ENCODE results near the gene DVL3.
"Not testable (repeated sequence)": the region's sequence is repeated elsewhere in the genome, so short reads cannot be mapped to it uniquely, and the experiment has no call there.

The DVL3 gene

DNA sequence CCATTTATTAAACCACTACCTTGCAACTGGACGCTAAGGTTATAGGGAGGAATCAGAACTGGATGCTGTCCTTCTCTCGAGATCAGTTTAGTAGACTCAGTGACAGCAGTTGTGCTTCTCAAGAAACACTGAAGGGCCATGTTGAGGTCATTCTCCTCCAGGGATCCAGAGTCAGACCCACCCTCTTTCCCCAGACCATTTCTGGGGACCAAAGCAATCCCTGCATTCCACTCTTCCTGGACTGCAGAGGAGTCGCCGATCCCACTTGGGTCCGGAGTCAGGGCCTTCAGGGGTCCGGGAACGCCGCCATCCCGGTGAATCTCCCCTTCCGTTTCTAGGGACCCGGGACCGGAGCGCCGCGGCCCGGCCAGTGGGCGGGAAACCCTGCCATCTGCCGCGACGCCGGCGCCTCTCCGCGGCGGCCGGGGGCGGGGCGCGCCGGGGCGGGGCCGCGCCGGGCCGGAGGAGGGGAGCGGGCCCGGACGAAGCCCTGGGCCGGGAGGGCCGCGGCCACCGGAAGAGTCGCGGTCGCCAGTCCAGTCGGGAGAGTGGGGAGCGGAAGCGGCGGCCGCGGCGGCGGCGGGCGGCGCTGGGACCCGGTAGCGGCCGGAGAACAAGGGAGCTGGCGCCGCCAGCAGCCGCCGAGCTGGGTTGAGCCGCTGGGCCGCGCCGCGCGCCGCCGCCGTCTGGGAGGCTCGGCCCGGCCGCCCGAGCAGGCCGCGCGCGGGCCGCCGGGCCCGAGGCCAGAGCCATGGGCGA, at the start of gene DVL3:
Gene DVL3 (plus strand): TSS at position 493 of the 759 bp plus-strand sequence. CDS start 259 bp downstream, at position 752.
- peak; percentile 79 for DNase-seq

DNA sequence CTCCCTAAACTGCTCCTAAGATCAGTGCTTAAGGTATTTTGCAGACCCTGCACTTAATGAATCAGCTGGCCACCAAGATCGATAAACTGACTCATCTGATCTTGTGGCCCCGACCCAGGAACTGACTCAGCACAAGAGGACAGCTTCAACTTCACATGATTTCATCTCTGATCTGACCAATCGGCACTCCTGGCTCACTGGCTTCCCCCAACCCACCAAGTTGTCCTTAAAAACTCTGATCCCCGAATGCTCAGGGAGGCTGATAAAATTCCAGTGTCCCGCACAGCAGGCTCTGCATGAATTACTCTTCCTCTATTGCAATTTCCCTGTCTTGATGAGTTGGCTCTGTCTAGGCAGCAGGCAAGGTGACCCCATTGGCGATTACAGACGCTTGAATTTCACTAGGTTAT, 44.9 kb upstream of the DVL3 start:
- no peak for DNase-seq

DNA sequence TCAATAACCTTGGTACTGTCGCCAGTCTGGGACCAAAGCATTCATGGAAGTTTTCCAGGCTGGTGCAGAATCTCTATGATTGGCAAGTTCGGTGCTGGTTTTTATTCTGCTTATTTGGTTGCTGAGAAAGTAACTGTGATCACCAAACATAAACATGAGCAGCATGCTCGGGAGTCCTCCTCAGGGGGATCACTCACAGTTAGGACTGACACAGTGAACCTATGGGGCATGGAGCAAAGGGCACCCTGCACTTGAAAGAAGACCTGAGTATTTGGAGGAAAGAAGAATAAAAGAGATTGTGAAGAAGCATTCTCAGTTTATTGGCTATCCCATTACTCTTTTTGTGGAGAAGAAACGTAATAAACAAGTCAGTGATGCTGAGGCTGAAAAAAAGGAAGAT, 39.2 kb upstream of the DVL3 start:
- DNase-seq, result no peak

DNA sequence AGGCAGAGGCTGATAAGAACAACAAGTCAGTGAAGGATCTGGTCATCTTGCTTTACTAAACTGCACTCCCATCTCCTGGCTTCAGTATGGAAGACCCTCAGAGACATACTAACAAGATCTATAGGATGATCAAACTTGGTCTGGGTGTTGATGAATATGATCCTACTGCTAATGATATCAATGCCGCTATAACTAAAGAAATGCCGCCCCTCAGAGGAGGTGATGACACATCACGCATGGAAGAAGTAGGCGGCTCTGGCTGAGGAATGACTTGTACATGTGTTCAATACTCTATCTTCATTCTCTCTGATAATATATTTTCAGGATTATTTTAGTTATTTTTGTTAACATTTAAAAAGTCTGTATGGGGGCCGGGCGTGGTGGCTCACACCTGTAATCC, 37.5 kb upstream of the DVL3 start:
- no peak for DNase-seq

DNA sequence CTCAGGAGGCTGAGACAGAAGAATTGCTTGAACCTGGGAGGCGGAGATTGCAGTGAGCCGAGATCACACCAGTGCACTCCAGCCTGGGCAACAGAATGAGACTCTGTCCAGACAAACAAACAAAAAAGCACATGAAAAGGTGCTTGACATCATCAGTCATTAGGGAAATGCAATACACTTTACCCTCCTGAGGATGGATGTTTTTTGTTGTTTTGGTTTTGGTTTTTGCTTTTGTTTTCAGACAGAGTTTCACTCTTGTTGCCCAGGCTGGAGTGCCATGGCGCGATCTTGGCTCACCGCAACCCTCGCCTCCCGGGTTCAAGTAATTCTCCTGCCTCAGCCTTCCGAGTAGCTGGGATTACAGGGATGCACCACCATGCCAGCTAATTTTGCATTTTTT, 34.1 kb upstream of the DVL3 start:
- DNase-seq, result not testable (repeated sequence)

DNA sequence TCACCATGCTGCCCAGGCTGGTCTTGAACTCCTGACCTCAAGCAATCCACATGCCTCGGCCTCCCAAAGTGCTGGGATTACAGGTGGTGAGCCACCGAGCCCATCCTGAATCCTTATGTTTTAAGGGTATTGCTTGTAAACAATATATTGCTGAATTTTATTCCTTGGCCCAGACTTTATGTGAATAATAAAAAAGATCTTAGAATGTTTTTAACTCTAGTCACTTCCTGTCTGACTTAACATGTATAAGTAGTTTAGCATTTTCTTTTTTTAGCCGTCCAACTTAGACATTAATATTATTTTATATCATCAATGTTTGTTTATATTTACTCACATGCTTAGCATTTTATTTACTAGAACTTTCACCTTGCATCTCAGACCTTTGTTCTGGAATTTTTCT, 29.2 kb upstream of the DVL3 start:
- no peak for DNase-seq

DNA sequence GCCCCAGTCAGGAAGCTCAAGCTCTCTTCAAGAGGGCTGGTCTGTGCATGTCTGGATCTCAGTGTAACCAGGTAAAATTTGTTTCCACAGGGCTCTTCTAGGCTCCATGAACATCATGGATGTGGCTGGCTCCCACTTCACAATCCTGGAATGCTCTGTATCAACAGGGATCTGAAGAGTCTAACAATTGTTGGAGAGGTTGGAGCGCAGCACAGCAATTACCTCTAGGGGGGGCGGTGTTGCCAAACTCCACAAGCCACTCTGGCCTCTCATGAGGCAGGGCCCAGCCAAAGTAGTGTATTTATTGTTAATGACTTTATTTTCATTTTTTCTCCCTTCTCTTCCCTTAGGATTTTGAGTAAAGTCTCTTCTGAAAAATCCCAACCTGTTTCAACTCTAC, 26.2 kb upstream of the DVL3 start:
- no peak for DNase-seq

DNA sequence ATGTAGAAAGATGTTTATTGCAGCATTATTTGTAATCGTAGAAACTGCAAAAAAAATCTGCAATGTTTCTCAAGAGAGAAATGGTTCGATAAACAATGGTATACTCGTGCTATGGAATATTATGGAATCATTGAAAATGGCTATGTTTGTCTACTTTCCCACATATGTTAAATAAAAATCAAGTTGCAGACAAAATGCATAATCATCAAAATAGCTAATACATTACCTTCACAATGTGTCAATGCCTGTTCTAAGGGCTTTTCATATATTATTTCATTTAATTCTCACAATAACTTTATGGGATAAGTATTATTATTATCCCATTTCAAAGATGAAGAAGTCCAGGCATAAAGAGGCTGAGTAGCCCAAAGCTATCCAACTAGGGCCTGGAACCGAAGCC, 22.2 kb upstream of the DVL3 start:
- DNase-seq, result no peak

DNA sequence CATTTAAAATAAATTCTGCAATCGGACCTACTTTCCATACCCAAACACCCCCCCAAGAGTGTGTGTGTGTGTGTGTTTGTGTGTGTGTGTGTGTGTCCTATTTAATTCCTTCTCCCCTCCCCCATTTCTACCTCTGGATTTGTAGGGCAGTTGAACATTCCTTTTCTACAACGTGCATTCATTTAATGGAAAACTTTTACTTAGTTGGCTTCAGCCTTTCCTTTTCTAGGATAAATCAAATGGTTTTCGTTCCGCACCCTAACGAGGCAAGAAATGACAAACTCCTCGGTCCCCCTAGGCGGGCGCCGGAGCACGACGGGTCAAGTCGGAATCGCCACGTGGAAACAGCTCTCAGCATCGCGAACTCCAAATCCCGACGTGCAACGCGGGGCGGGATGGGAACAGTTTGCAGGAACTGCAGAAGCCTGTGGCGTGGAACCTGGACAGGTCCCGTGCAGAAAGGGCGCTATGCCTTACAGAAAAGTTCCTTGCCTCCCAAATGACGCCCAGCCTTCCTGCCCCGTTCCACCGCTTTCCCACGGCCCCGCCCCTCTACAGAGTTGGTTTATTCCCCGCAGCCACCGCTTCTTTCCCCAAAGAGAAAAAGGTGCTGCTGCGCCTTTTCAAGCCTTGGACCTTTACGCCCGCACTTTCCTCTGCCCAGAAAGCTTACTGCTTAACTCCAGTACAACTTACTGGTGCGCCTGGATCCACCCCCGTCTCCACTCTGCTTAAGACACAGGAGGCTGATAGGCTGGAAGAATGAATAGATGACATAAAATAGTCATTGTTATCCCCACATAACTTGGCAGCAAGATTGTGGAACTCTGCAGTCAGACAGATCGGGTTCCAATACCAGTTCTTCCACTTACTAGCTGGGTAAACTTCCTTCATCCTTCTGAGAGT, 21.1 kb upstream of the DVL3 start:
- DNase-seq, result peak; percentile 84

DNA sequence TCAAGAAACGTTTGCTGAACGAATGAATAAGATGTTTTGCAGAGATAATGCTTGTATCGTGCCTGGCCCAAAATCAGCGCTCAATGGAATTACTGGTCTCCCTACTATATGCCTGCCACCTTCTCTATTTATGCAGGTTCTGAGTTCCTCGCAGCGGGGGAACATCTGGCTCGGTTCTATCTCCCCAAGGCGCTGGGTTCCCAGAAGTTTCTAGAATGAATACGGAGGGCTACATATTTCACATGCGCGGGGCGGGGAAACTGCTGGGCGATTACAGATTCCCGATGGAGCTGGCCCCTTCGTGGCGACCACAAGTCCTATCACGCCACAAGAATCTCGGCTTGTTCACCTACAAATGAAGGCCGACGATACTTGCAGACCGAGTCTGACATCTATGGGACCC, 20.4 kb upstream of the DVL3 start:
- no peak for DNase-seq

DNA sequence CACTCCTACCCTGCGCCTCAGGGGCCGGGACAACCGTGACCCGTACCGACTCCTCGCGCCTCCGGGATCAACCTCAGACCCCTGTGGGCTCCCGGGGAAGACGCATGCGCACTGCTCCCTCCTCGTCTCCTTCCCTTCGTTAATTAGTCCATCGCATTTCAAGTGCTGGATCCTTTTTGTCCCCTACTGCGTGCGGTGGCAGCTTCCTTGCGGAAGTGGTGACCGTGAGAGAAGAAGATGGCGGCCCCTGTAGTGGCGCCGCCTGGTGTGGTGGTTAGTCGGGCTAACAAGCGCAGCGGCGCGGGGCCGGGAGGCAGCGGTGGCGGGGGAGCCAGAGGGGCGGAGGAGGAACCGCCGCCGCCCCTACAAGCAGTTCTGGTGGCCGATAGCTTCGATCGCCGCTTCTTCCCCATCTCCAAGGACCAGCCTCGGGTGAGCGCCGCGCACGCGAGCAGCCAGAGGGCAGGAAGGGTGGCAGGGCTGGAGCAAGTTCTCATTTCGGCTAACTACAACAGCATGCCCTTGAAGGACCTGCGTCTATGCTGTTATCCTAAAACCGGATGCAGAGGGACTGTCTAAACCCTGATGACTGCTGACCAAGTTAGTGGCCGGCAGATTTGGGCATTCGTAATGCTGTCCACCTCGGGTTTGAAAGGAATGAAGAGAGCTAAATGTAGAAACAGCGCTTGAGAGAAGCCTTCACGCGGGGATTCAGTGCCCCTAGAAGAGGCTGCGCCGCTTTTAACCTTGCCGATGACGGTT, 19.8 kb upstream of the DVL3 start, which contains the start of gene EIF2B5:
Gene EIF2B5 (plus strand): TSS at position 210 of the 762 bp plus-strand sequence. CDS start 28 bp downstream, at position 238.
- peak; percentile 93 for DNase-seq

DNA sequence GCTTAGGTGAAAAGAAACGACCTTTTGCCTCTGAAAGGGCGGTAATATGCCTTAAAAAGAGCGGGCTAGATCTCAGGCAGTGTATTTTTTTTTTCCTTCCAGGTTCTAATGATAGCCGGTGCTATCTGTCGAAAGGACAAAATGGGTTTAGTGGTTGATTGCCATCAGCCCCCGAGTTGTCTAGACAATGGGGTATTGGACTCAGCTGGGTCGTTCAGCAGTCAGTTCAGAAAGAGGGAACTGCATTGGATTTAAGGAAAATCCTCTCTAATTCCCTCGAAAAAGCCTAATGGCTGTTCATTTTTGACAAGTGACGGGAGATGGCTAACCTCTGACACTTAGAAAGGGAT, 19.3 kb upstream of the DVL3 start:
- no peak for DNase-seq

DNA sequence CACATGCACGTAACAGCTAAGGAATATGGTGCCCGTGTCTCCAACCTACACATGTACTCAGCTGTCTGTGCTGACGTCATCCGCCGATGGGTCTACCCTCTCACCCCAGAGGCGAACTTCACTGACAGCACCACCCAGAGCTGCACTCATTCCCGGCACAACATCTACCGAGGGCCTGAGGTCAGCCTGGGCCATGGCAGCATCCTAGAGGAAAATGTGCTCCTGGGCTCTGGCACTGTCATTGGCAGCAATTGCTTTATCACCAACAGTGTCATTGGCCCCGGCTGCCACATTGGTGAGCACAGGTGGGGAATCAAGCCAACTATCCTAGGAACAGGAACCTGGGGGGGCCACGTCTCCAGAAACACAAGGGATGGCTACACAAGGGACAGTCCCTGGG, 14.7 kb upstream of the DVL3 start:
- DNase-seq, result no peak

DNA sequence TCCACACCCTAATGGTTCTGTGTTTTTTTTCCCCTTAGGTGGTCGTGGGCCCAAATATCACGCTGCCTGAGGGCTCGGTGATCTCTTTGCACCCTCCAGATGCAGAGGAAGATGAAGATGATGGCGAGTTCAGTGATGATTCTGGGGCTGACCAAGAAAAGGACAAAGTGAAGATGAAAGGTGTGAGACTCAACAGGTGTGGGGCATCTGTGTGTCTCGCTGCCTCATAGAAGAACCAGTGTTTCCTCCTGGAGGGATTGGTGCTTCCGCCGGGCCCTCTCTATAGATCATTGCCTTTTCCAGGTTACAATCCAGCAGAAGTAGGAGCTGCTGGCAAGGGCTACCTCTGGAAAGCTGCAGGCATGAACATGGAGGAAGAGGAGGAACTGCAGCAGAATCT, 13.0 kb upstream of the DVL3 start:
- no peak for DNase-seq

DNA sequence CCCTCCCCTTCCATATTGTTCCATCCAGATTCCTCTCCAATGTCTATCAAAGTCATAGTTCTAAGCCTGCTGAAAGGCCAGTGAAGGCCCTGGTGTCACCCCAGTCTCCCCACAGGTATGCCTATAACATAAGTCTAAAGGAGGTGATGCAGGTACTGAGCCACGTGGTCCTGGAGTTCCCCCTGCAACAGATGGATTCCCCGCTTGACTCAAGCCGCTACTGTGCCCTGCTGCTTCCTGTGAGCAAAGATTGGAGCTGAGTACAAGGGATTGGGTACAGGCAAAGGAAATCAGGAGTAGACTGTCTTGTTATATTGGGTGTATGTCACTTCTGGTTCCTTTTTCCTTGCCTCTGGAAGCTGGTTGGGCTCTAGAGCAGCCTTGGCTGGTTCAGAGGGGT, 11.8 kb upstream of the DVL3 start:
- DNase-seq, result no peak

DNA sequence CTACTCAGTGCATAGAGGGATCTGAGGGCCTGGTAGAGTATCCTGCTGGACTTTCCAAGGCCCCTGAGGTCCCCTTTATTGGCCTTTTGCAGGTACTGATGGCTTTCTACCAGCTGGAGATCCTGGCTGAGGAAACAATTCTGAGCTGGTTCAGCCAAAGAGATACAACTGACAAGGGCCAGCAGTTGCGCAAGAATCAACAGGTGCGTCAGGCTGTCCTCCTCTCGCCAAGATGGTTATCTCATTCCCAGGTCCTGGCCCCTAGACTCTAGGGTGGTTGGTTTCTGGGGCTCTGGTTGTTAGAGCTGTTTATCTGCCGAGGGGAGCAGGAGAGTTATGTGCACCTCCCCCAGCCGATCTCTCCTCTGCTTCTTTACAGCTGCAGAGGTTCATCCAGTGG, 10.7 kb upstream of the DVL3 start:
- no peak for DNase-seq

DNA sequence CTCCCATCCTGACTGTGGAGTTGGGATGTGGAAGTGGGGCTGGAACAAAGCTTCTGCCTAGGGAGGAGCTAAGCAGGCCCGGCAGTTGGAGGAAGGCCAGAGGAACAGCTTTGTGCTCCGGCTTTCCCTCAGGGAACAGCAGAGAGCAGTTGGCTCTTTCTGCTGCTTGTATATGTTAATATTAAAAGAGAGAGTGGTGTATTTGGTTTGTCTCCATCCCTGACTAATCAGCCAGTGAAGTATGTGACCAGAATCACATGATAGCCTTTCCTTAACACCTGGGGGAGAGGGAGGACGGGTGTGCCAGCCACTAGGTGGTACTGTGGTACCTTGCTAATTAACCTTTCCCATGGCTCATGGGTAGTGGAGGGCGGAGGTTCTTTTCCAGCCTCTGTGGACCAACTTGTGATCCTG, 10.1 kb upstream of the DVL3 start:
- DNase-seq, result no peak

DNA sequence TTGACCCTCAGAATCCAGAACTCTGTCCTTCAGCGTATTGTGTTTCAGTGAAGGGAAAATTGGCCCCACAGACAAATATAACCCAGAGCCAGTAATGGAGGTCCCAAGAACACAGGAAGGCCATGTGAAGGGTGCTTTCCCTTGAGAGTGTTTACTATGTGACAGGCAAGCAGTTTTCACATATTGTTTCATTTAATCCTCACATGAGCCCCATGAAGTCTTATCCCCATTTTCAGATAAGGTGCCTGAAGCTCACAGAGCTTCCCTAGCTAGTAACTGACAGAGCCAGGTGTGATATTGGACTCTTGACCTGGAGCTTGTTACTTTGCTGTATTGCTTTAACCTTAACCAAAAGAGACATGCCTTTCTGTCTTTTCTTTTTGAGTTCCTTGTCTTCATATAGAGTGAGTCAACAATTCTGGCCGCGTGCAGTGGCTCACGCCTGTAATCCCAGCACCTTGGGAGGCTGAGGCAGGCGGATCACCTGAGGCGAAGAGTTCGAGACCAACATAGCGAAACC, 9.4 kb upstream of the DVL3 start:
- no peak for DNase-seq

DNA sequence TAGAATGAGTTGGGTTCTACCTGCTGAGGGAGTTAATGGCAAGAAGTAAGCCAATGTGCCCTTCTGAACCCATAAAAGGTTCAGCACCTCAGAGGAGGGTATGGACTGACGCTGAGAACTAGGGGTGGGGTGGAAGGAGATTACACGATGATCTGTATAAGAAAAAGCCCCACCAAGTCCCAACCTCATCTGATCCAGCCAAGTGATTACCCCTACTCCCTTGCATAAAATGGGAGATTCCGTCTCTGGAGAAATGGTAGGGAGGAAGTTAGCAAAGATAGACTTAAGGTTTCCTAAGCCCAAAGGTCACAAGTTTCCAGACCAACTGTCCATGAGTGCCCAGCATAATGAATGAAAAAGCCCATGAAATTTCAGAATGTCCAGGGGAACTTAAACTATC, 7.1 kb upstream of the DVL3 start:
- DNase-seq, result no peak

DNA sequence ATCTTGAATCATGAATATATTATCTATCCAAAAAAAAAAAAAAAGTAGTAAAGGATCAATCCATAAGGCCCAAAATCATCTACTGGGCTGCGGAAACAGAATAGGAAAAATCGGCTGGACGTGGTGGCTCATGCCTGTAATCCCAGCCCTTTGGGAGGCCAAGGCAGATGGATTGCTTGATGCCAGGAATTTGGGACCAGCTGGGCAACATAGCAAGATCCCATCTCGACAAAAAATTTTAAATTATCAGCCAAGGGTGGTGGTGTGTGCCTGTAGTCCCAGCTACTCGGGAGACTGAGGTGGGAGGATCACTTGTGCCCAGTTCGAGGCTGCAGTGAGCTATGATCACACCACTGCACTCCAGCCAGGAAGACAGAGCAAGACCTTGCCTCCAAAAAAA, 6.1 kb upstream of the DVL3 start:
- no peak for DNase-seq

DNA sequence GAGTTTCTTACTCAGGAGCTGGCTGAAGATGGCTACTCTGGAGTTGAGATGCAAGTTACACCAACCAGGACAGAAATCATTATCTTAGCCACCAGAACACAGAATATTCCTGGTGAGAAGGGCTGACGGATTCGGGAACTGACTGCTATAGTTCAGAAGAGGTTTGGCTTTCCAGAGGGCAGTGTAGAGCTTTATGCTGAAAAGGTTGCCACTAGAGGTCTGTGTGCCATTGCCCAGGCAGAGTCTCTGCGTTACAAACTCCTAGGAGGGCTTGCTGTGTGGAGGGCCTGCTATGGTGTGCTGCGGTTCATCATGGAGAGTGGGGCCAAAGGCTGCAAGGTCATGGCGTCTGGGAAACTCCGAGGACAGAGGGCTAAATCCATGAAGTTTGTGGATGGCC, 5.4 kb upstream of the DVL3 start:
- not testable (repeated sequence) for DNase-seq

DNA sequence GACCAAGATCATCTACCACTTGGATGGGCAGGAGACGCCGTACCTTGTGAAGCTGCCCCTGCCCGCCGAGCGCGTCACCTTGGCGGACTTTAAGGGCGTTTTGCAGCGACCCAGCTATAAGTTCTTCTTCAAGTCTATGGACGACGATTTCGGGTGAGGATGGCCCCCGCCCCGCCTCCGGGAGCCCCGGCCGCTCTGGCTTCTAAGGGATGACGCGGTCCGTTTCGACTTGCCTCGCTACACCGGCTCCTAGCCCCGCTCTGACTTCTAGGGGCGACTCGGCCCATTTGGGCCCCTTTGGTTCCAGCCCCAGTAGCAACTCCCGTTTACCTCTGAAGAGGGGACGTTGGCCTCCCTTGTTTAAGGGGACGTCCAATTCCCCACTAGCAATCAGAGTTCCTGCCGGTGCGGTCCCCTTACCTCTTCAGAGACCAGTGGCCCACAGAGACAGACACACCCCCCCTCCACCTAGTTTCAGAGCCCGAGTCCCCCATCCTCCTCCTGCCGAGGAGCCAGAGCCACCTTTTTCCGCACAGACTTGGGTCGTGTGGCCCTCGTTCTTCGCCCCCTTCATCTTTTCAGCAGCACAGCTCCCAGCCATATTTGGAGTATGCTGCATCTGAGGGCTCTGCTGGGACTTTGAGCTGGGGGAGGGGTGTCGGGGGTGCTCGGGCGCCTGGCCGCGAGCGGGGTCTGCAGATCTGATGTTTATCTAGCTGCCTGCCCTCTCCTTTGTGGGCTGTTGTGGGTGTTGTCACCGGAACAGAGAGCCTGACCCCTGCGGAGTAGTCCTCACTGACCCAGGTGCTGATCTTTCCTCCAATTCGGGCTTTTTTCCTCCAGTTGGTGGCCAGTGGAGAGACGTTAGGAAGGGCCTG, 706 bp downstream of the DVL3 start:
- peak; percentile 78 for DNase-seq

Measured in activated CD8-positive, alpha-beta memory T cell treated with anti-CD3 and anti-CD28 coated beads for 24 hours (primary cell).